Occipital lobe (tissue), 2 donors: Measurements from ENCODE around the gene JMJD8. TPM values are rescaled to one million over a fixed set of nuclear protein-coding genes. Genes with fewer than 3 reads are reported as not detected.
A peak's percentile ranks its signal among the peaks of the same experiment; 100 is the strongest.

Source experiments
- DNase-seq: peaks from one replicate; lab custom pipeline; 2025; lab: John Stamatoyannopoulos, UW
- total RNA-seq: library from RNA; depleted of rRNA; stranded (reverse); fragments of >200 nt; gene quantifications from one replicate; pipeline ENCODE4 v1.2.3, GENCODE V29; 2014

The JMJD8 gene
- total RNA-seq, 1 donor from 2014 or later, result 14.3 TPM

- no peak for DNase-seq
Measured at GRCh38 chr16:642189-643049, 41.7 kb downstream of the JMJD8 start.

GRCh38 chr16:641326-642188 is 42.6 kb downstream of the JMJD8 start, which contains the start of gene MCRIP2:
Gene MCRIP2, plus strand, starts transcription at chr16:641828. Its CDS starts 164 bp downstream, at chr16:641992.
- DNase-seq, result peak; percentile 70

GRCh38 chr16:640614-641013 is 43.5 kb downstream of the JMJD8 start:
- DNase-seq, result no peak

- DNase-seq, result no peak
Measured at GRCh38 chr16:638836-639235, 45.3 kb downstream of the JMJD8 start.

GRCh38 chr16:638034-638543 is 46.0 kb downstream of the JMJD8 start:
- DNase-seq, result no peak

GRCh38 chr16:637081-638018 is 46.8 kb downstream of the JMJD8 start:
- DNase-seq, result peak; percentile 93

- peak; percentile 93 for DNase-seq
Measured at GRCh38 chr16:636206-637080, 47.7 kb downstream of the JMJD8 start, which contains the start of gene METTL26. Gene METTL26, minus strand, starts transcription at chr16:636305. Its CDS starts 15 bp downstream, at chr16:636290.

GRCh38 chr16:635573-636205 is 48.4 kb downstream of the JMJD8 start:
- no peak for DNase-seq

- no peak for DNase-seq
Measured at GRCh38 chr16:634996-635395, 49.1 kb downstream of the JMJD8 start.

- no peak for DNase-seq
Measured at GRCh38 chr16:634051-634670, 50.0 kb downstream of the JMJD8 start.

- no peak for DNase-seq
Measured at GRCh38 chr16:633336-634050, 50.6 kb downstream of the JMJD8 start.

- no peak for DNase-seq
Measured at GRCh38 chr16:632486-633335, 51.4 kb downstream of the JMJD8 start.

GRCh38 chr16:631808-632358 is 52.3 kb downstream of the JMJD8 start:
- no peak for DNase-seq
